ENCODE measurements around the gene EXOC3L4.
A peak's percentile ranks its signal among the peaks of the same experiment; 100 is the strongest.
"Not testable (repeated sequence)": the region's sequence is repeated elsewhere in the genome, so short reads cannot be mapped to it uniquely, and the experiment has no call there.

Gene EXOC3L4

DNA sequence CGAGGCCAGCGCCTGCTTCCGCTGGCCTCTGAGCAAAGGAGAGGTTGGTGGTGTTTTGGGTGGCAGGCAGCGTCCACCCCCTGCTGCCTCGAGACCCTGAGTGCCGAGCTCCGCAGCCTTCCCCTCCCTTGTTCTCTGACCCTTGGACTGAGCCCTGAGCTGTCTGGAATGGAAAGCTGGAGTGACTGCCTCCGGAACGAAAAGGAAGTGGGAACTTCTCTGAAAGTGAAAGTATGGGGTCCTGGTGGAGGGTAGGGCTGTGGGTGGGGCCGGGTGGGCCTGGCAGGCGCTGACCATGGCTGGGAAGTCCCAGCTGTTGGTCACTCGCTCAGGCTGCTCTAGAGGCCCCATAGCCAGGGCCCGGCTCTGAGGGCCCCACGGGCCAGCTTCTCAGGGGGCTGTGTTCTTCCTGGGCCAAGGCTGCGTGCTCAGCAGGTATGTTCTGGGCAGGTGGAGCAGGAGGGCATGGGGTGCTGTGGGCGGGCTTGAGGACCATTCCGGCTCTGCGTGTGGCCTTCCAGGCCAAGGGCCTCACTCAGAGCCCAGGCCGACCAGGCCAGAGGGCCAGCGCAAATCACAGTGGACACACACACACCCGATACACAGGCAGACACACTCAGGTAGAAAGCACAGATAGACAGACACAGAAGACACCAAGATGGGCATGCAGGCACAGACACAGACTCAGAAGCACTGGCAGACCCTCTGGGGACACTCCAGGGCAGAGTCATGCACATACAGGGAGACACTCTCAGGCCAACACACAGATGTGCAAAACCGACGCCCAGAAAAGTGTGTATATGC is at the start of gene EXOC3L4:
Gene EXOC3L4, plus strand, starts transcription at position 320 of the 804 bp plus-strand sequence. CDS start 5,495 bp downstream, outside the sequence.
- no peak for DNase-seq (ENCODE audit: low read depth, low spot score)

DNA sequence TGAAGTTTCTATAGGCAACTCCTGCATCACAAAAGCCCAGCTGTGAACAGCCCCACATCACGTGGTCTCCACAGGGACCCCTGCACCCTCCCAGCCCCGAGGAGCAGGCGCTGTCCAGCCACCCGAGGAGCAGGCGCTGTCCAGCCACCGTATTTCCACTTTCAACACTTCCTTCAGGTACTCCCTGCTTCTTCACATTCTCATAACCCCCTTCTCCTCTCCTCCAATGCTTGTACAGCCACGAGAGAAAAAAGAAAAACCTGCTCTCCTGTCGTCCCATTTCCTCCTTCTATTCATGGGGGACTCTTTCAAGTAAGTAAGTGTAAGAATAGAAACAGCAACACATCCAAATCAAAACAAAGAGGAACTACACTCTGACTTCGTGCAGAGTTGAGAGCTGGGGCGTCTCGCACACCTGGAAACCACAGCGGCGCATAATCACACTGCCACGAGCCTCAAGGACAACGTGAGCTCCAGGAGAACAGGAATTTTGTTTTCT is 49.1 kb upstream of the EXOC3L4 start:
- no peak for DNase-seq (ENCODE audit: low read depth, low spot score)

DNA sequence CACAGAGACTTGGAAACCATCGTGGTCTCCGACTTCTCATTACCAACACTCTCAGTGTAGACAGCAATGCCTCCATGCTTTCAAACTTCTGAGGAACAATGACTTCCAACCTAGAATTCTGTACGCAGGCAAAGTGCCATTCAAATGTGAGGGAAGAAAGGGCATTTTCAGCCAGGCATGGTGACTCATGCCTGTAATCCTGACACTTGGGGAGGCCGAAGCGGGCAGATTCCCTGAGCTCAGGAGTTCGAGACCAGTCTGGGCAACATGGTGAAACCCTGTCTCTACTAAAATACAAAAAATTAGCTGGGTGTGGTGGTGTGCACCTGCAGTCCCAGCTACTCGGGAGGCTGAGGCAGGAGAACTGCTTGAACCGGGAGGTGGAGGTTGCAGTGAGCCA is 47.1 kb upstream of the EXOC3L4 start:
- DNase-seq (ENCODE audit: low read depth, low spot score), result not testable (repeated sequence)

DNA sequence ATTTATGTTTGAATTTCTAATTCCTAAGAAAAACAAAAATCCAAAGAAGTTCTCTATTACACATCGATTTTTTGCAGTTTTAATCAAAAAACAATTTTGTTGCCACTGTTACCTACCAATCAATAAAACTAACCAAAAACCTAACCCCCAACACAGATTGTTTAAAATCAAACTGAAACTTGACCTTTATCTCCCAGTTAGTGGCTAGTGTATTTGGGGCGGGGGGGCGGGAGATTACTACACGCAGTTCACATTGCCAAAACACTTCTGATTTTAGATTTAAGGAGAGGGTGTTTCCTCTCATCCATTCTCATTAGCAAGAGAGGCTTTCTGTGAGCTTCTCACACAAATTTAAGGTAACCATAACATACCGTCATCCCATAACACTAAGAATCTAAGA is 43.6 kb upstream of the EXOC3L4 start:
- no peak for DNase-seq (ENCODE audit: low read depth, low spot score)

DNA sequence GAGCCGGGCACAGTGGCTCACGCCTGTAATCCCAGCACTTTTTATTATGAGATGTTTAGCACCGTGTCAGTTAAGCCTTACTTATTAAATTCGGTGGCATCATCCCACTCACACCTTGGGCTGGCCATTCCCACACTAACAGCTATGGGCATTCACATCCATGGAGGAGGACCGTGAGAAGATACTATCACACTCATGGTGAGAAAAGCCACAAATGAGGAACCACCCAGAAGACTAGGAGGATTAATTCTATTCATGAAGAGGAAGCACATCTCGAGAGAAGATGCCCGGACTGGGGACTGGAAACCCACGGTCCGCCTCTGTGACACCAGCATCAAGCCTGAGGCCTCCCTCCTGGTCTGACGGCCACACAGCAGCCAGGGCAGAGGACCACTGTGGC is 42.1 kb upstream of the EXOC3L4 start:
- no peak for DNase-seq (ENCODE audit: low read depth, low spot score)

DNA sequence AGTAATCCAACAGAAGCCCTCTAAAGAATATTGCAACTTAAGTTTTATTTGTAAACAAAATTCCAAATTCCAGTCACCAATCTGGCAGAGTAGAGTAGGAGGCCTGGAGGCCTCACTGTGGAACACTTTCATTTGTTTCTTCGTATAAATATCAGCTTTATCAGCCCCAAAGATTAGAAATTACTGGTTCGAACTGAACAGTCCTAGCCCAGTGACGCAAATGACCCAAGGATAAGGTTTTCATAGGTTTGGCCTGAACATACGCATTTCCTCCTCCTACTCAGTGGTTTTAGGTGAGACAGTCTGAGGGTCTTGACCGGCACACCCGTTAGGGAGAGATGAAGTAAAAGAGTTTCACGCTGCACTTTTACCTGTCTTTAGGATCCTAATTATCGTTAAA is 38.8 kb upstream of the EXOC3L4 start:
- no peak for DNase-seq (ENCODE audit: low read depth, low spot score)

DNA sequence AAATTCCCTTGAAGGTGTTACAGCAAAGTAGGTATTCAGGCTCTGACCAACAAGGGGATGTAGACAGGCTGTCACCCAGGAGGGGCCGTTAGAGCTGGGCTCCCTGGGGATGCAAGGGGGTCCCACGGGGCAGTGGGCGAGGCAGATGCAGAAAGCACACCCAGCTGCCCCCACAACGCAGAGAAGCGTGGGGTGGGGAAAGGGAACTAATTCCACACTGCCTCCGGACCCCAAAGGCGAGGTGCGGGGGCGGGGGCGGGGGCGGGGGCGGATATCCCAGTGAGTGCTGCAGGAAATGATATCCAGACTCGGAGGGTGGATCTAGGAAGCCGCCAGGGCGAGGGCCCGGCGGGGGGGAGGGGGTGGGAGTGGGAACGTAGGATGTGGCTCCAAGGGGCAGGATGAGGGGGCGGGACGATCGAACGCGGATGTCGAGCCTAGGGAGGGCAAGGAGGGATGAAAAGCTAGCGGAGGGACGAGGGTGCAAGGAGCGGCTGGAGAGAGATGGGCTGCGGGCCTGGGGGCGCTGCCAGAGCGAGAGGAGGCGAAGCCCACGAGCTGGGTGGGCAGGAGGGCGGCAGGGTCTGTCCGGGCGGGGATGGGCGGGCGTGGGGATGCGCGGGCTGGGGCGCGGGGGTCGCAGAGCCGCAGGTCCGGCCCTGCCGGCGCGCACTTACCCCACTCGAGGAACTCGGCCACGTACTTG is 38.0 kb upstream of the EXOC3L4 start:
- DNase-seq (ENCODE audit: low read depth, low spot score), result no peak

DNA sequence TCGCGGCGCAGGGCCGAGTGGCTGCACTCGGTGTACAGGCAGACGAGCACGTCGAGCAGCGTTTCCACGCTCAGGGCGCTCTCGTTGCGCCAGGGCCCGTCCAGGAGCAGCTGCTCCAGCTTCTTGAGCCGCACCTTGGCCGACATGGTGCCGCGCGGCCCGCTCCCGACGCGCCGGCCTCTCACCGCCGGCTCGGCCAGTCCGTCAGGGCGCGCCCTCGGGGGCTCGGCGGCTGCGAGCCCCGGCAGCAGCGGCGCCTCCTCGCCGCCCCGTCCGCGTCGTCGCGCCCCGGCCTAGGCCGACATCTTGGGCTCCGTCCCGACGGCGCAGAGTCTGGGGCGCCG is 37.5 kb upstream of the EXOC3L4 start:
- DNase-seq (ENCODE audit: low read depth, low spot score), result no peak

DNA sequence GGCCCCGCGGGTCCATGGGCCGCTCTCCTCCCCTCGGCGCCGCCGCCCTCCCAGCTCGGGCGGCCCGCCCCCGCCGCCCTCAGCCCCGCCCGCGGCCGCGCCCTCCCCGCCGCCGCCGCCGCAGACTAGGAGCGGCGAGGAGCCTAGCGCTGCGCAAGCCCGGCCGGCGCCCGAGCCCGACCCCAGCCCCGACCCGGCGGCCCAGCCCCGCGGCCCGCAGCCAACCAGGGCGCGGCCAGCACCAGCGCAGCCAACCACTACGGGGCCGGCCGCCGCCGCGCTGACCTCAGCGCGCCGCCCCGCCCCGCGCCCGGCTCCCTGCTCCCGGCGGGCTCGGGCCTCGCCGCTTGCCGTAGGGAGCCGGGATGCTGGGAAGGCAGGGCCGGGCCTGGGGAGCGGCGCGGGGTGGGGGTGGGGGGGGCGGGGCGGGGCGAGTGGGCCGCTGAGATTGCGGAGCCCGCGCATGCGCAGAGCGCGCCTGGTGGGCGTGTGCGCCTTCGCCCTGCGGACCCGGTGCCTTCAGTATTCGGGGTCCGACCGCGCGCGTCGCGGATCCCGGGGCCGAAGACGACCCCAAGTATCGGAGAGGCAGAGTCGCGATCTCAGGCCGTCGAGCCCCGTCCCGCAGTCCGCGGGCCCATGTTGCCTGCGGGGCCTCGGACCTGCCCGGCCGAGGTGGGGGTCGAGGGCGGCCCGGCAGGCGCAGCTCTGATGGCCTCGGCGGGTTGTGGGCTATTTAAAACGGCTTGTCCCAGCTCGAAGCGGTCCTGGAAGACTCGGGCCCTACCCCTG is 37.0 kb upstream of the EXOC3L4 start, which contains the start of gene CDC42BPB:
Gene CDC42BPB, minus strand, starts transcription at position 178 of the 792 bp plus-strand sequence. CDS start 376 bp downstream, outside the sequence.
- peak; percentile 79 for DNase-seq (ENCODE audit: low read depth, low spot score)

DNA sequence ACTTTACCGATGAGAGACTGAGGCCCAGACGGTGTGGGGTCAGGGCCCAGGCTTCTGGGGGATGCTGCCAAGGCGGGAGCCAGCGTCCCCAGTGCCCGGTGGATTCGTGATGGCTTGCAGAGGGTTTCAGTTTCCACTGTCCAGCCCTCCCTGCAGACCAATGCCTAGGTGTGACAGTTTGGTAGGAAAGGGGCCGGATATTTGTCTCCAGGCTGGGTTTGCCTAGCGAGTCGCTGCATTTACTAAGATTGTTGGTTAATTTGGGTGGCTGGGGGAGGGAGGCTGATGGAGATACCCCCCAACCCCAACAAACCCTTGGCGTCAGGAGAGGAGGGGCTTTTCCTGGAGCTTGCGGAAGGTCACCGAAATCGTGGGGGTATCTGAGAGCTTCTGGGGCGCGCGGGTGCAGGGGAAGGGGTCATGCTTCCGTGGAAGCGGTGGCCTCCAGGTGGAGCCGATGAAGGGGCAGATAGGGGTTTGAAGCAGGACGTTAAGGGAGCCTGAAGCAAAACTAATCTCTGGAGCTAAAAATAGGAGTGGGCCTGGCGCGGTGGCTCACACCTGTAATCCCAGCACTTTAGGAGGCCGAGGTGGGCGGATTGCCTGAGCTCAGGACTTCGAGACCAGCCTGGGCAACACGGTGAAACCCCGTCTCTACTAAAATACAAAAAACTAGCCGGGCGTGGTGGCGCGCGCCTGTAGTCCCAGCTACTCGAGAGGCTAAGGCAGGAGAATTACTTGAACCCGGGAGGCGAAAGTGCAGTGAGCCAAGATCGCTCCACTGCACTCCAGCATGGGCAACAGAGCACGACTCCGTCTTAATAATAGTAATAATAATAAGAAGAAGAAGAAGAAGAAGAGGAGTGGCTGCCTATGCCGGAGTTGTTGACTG is 36.1 kb upstream of the EXOC3L4 start:
- DNase-seq (ENCODE audit: low read depth, low spot score), result no peak

DNA sequence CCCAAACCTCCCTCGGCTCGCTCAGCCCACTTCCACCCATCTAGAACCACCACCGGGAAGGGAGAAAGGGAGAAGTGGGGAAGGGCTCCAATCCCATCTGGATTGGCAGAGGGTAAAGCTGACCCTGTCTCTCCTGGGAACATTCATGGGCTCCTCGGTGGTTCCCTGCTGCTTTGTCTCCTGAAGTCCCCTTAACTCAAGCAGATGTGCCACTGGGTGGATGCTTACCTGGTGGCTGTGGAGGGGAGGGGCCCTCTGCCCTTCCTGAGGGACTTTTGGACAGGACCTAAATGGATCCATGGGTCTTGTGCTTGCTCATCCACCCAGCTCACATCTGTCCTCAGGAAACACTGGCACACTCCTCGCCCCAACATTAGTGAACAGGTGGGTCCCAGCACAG is 35.0 kb upstream of the EXOC3L4 start:
- DNase-seq (ENCODE audit: low read depth, low spot score), result no peak

DNA sequence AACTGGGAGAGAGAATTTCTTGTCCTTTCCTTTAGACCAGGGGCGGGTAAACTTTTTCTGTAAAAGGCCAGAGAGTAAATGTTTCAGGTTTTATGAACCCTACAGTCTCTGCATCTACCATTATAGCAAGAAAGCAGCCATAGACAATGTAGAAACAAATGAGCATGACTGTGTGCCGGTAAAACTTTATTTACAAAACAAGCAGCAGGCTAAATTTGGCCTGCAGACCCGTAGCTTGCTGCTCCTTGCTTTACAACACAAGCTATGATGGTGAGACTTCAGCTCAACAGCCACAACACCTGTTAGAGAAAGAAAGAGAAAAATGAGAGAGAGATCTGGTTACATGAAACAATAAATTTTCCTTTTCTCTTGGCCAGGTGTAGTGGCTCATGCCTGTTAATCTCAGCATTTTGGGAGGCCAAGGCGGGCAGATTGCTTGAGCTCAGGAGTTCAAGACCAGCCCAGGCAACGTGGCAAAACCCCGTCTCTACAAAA is 33.0 kb upstream of the EXOC3L4 start:
- DNase-seq (ENCODE audit: low read depth, low spot score), result no peak

DNA sequence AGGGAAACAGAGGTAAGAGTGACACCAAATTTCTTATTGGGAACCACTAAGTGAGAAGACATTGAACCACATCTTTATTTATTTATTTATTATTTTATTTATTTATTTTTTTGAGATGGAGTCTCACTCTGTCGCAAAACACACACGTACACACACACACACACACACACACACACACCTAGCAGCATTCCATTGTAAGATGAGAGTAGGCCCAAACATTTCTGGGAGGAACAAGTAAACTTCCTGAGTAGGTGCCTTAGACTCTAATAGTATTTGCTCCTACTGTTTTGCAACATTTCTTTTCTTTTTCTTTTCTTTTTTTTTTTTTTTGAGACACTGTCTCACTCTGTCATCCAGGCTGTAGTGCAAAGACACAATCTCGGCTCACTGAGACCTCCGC is 30.1 kb upstream of the EXOC3L4 start:
- DNase-seq (ENCODE audit: low read depth, low spot score), result no peak

DNA sequence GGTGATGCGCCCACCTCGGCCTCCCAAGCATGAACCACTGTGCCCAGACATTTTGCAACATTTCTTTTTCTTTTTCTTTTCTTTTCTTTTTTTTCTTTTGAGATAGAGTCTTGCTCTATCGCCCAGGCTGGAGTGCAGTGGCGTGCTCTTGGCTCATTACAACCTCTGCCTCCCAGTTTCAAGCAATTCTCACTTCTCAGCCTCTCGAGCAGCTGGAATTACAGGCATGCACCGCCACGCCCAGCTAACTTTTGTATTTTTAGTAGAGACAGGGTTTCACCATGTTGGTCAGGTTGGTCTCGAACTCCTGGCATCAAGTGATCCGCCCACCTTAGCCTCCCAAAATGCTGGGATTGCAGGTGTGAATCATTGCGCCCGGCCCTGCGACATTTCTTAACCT is 29.5 kb upstream of the EXOC3L4 start:
- DNase-seq (ENCODE audit: low read depth, low spot score), result no peak

DNA sequence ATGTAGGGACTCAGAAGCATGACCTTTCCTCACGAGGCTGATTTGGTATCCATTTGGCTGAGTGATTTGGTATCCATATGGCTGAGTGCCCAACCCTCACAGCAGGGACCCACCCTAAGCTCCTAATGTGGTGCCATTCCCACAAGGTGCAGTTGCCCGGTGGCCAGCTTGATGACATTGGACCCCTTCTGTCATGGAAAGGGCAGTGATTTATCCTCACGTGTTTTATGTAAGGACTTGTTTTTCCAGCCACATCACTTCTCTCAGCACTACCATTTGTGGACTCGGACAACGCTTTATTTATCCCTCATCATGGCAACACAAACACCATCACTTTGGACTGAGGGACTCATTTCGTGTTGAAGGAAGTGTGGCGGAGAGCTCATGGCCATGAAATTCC is 28.7 kb upstream of the EXOC3L4 start:
- no peak for DNase-seq (ENCODE audit: low read depth, low spot score)

DNA sequence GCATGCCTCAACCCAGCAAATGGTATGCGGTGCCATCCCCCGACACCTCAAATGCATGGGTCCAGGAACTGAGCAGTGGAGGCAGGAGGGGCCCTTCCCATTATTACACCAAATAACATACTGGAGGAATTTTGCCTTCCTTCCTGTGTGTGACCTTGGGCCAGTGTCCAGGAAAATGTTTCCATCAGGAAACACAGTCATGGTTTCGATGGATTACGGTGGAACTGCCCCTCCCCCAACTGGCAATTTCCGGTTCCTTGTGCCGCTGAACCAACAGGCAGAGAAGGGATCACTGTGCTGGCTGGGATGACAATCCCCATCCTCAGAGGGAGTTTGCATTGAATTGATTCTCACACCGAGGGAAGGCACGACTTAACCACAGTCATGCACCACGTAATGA is 28.1 kb upstream of the EXOC3L4 start:
- DNase-seq (ENCODE audit: low read depth, low spot score), result no peak

DNA sequence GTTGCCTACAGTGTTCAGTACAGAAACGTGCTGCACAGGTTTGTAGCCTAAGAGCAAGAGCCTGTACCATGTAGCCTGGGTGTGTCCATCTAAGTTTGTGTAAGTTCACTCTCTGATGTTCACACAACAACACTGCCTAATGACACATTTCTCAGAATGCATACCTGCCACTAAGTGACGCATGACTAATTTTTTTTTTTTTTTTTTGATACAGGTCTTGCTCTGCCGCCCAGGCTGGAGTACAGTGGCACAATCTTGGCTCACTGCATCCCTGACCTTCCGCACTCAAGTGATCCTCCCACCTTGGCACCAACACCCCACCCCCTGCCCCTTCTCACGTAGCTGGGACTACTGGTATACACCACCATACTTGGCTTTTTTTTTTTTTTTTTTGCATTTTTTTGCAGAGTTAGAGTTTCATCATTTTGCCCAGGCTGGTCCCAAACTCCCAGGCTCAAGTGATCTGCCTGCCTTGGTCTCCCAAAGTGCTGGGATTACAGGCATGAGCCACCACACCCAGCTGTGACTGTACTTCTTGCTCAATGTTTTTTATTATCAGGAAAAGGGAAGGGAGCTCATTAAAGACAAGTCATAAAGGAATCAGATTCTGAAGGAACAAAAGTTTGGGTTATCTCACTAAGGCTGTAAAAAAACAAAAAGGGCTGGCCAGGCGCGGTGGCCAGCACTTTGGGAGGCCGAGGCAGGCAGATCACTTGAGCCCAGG is 27.1 kb upstream of the EXOC3L4 start:
- DNase-seq (ENCODE audit: low read depth, low spot score), result peak; percentile 3

DNA sequence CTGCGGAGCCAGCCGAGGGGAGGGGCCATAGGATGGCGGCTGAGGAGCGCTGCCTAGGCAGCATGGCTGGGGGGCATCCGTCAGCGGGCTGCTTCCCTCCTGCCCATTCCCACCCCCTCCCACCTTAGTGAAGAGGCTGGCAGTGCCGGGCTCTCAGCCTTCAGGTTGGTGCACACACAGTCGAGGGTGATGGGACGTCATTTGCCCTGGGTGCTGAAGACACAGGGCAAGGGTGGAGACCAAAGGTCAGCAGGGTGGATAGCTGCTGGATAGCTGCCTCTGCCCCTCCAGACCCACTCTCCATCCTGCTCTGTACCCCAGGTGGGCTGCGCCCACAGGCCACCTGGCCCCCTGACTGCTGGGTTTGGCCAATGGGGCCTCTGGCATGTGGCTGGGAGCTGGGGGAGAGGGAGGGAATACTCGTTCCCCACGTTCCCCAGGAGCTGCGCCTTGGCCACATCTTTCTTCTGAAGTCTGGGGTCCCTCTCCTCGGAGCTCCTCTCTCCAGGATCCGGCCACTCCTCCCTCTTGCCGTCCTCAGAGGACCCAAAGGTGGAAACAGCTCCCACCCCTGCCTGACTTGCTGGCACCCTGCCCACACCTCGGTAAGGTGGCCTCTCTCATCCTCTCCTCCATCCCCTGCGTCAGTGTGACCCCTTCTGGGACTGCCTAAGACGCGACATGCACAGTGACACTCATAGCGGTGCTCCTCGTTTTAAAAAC is 26.0 kb upstream of the EXOC3L4 start:
- no peak for DNase-seq (ENCODE audit: low read depth, low spot score)

DNA sequence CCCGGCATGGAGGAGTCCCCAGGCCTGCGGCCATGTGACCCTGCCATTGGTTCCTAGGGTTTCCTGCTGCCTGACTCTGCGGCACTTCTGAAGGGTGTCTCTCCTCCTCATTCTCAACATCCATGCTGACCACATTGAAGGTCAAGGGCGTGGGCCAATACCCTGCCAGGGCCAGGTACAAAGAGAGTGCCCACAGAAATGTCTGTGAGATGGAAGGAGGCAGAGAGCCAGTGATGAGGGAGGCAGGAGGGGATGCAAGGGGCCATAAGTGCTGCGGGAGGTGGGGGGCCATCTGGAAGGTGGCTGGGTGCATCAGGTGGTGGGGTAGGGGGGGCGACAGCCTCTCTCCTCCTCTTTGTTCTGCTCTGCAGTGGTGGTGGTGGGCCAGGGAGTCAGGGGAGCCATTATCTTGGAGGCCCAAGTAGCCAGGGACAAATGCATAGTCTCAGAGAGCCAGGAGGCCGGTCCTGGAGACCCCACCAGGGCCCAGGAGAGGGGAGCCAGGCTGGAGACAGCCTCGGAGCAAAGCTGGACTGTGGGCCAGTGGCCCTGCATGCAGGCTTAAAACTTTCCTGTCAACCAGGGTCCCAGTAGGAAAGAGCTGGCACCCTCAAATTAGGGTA is 24.2 kb upstream of the EXOC3L4 start:
- no peak for DNase-seq (ENCODE audit: low read depth, low spot score)
